ENCODE results near the gene SORT1. TPM values are rescaled to one million over a fixed set of nuclear protein-coding genes. Genes with fewer than 3 reads are reported as not detected.
"Not testable (repeated sequence)": the region's sequence is repeated elsewhere in the genome, so short reads cannot be mapped to it uniquely, and the experiment has no call there.

SORT1 gene
- total RNA-seq, 1 experiment from 2014 or later = 56.5 TPM

DNA sequence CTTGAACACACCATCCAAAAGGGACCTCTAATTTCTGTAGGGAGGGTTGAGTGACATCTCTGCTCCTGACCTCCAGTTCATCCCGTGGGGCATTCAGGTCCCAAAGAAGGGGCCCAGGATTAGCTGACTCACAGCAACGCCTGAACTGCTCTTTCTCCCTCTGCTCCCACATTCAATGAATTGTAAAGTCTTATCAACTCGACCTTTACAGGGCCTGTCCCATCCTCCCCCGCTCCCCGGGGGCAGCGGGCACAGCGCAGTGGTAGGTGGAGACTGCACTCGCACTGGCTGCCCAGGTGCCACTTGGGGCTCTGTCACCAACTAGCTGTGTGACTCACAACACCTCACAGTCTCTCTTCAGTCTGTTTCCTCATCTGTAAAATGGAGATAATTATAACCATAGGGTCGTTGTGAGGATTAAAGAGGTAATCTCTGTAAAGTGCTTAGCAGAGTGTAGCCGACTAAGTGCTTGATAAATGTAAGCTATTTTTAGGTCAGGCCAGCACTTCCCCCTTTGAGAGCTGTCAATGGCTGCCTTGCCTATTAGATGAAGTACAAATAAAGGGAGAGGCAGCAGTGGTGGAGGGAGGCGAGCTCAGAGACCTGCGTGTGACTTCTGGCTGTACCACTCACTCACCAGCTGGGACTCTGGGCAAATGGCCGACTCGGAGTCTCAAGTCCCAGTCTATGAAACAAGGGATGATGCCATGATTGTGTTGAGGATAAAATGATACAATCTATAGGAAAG, 90.3 kb downstream of the SORT1 start:
- no peak overlapping the region for H3K4me3 ChIP-seq (ENCODE audit: low read depth, low read length, poor library complexity, severe bottlenecking)
- peak; percentile 30 for DNase-seq (ENCODE audit: low spot score)
- ChIA-PET CTCF (no interaction called here), POLR2A (ENCODE audit: low non-redundant PET) (no interaction called here)
- H3K9me3 ChIP-seq (ENCODE audit: low read depth, low read length, poor library complexity, severe bottlenecking) = no peaks in the 10 kb centered on the region
- H3K36me3 ChIP-seq (ENCODE audit: insufficient read depth, low read length, poor library complexity, severe bottlenecking) = no peaks in the 10 kb centered on the region
- no TSS peak for BruUV-seq (replicated peaks)
- no peaks in the 10 kb centered on the region for H3K27me3 ChIP-seq (replicated peaks; ENCODE audit: insufficient read depth, low read depth, low read length, poor library complexity)
- TF ChIP-seq EZH2 (IDR thresholded peaks at IDR 0.05; ENCODE audit: borderline replicate concordance, low read depth, low read length, poor library complexity, severe bottlenecking) = no peak
- TF ChIP-seq, protein P1, sequence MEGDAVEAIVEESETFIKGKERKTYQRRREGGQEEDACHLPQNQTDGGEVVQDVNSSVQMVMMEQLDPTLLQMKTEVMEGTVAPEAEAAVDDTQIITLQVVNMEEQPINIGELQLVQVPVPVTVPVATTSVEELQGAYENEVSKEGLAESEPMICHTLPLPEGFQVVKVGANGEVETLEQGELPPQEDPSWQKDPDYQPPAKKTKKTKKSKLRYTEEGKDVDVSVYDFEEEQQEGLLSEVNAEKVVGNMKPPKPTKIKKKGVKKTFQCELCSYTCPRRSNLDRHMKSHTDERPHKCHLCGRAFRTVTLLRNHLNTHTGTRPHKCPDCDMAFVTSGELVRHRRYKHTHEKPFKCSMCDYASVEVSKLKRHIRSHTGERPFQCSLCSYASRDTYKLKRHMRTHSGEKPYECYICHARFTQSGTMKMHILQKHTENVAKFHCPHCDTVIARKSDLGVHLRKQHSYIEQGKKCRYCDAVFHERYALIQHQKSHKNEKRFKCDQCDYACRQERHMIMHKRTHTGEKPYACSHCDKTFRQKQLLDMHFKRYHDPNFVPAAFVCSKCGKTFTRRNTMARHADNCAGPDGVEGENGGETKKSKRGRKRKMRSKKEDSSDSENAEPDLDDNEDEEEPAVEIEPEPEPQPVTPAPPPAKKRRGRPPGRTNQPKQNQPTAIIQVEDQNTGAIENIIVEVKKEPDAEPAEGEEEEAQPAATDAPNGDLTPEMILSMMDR (conservative IDR thresholded peaks at IDR 0.05; ENCODE audit: low read depth, low read length) = no peak
- H3K27ac ChIP-seq (ENCODE audit: low read depth, low read length, poor library complexity, severe bottlenecking) = no peak overlapping the region
- H3K4me1 ChIP-seq (ENCODE audit: insufficient read depth, low read length, poor library complexity, severe bottlenecking) = peaks cover 14% of the 10 kb centered on the region
- intact Hi-C loops (cut with micrococcal nuclease; ENCODE audit: unreplicated experiment) = no loop called here

DNA sequence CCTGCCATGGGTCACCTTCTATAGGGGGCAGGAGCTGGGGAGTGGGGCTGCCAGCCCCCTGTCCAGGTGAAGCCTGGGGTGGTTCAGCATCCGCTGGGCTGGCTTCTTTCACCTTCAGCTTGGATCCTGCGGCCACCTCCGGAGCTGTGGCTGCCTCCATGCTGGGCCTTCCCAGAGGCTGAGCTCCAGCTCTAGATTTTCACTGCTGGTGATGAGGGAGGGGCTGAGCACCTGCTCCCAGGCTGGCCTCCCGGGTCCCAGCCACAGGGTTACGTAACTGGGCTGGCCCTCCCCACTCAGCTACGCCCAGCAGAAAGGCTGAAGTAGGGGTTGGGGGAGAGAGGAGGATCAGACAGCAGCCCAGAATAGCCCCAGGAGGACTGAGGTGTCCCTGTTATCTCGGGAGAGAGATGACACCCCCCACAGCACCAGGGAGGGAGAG, 90.9 kb downstream of the SORT1 start, which contains the start of gene MYBPHL:
MYBPHL (minus strand) TSS at position 180 of the 442 bp plus-strand sequence; CDS start at position 160, 20 bp downstream.
- ChIA-PET CTCF (no interaction called here), POLR2A (ENCODE audit: low non-redundant PET) (no interaction called here)
- H3K9me3 ChIP-seq (ENCODE audit: low read depth, low read length, poor library complexity, severe bottlenecking) = no peaks in the 10 kb centered on the region
- DNase-seq (ENCODE audit: low spot score) = no peak
- no peak within 1 kb of the TSS for H3K4me3 ChIP-seq (ENCODE audit: low read depth, low read length, poor library complexity, severe bottlenecking)
- no peak for TF ChIP-seq EZH2 (IDR thresholded peaks at IDR 0.05; ENCODE audit: borderline replicate concordance, low read depth, low read length, poor library complexity, severe bottlenecking)
- TF ChIP-seq, protein P1 (conservative IDR thresholded peaks at IDR 0.05; ENCODE audit: low read depth, low read length) = no peak
- no peak within 1 kb of the TSS for H3K27ac ChIP-seq (ENCODE audit: low read depth, low read length, poor library complexity, severe bottlenecking)
- peaks cover 14% of the 10 kb centered on the region for H3K4me1 ChIP-seq (ENCODE audit: insufficient read depth, low read length, poor library complexity, severe bottlenecking)
- BruUV-seq (replicated peaks) = no TSS peak
- no peaks in the 10 kb centered on the region for H3K27me3 ChIP-seq (replicated peaks; ENCODE audit: insufficient read depth, low read depth, low read length, poor library complexity)
- H3K36me3 ChIP-seq (ENCODE audit: insufficient read depth, low read length, poor library complexity, severe bottlenecking) = no peaks in the 10 kb centered on the region
- intact Hi-C loops (cut with micrococcal nuclease; ENCODE audit: unreplicated experiment) = no loop called here

DNA sequence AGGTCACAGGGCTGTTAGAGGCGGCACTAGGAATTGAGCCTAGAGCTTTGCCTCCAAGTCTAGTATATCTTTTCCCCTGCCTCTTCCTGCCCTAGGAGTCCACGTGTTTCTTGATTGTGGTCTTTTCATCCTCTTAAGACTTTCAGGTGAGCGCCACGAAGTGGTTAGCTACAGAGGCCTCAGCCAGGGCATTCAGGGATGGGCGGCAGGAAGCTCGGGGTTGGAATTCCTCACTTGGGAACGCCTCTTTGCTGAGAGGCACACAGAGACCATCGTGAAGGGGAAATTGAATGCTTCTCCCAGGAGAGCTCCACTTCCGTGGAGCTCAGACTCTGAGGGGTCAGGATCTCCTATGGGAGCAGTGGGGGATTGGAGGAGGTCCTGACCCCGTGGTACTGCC, 91.7 kb downstream of the SORT1 start:
- H3K9me3 ChIP-seq (ENCODE audit: low read depth, low read length, poor library complexity, severe bottlenecking); H3K27ac ChIP-seq (ENCODE audit: low read depth, low read length, poor library complexity, severe bottlenecking); H3K27me3 ChIP-seq (replicated peaks; ENCODE audit: insufficient read depth, low read depth, low read length, poor library complexity); H3K36me3 ChIP-seq (ENCODE audit: insufficient read depth, low read length, poor library complexity, severe bottlenecking); DNase-seq (ENCODE audit: low spot score); POLR2A ChIA-PET (ENCODE audit: low non-redundant PET); intact Hi-C loops (cut with micrococcal nuclease; ENCODE audit: unreplicated experiment); H3K4me3 ChIP-seq (ENCODE audit: low read depth, low read length, poor library complexity, severe bottlenecking); BruUV-seq (replicated peaks); CTCF ChIA-PET: not testable (repeated sequence)
- H3K4me1 ChIP-seq (ENCODE audit: insufficient read depth, low read length, poor library complexity, severe bottlenecking) = peaks cover 14% of the 10 kb centered on the region

Measured in A673 (cell line).